Measurements from ENCODE around the gene INSM2. TPM values are rescaled to one million over a fixed set of nuclear protein-coding genes. Genes with fewer than 3 reads are reported as not detected.

INSM2 gene
- total RNA-seq, 1 donor from 2014 or later, result not detected

GRCh38 chr14:35515916-35516315, 18.0 kb upstream of the INSM2 start:
- Histone ChIP-seq H3K9me3 (ENCODE audit: control insufficient read depth in 3 of 3, low read length in 3 of 3) (no peaks in the 10 kb centered on the region), H3K27me3 (ENCODE audit: control insufficient read depth in 3 of 3, insufficient read depth in 3 of 3, low read length in 3 of 3) (no peaks in the 10 kb centered on the region), H3K27ac (ENCODE audit: low read depth, low read length) (no peak overlapping the region), H3K4me1 (ENCODE audit: control insufficient read depth in 3 of 3, insufficient read depth in 3 of 3, low read length in 3 of 3) (no peaks in the 10 kb centered on the region), H3K9ac (ENCODE audit: low read depth in 1 of 3, low read length in 3 of 3) (no peak overlapping the region), H3K36me3 (ENCODE audit: control insufficient read depth in 3 of 3, insufficient read depth in 3 of 3, low read length in 3 of 3) (no peaks in the 10 kb centered on the region), H3K4me3 (ENCODE audit: low read length in 3 of 3) (no peak overlapping the region)

GRCh38 chr14:35519986-35520385, 14.0 kb upstream of the INSM2 start:
- H3K27me3 ChIP-seq (ENCODE audit: control insufficient read depth in 3 of 3, insufficient read depth in 3 of 3, low read length in 3 of 3), result no peaks in the 10 kb centered on the region
- no peak overlapping the region for H3K4me3 ChIP-seq (ENCODE audit: low read length in 3 of 3)
- no peaks in the 10 kb centered on the region for H3K36me3 ChIP-seq (ENCODE audit: control insufficient read depth in 3 of 3, insufficient read depth in 3 of 3, low read length in 3 of 3)
- no peaks in the 10 kb centered on the region for H3K9me3 ChIP-seq (ENCODE audit: control insufficient read depth in 3 of 3, low read length in 3 of 3)
- no peak overlapping the region for H3K27ac ChIP-seq (ENCODE audit: low read depth, low read length)
- H3K4me1 ChIP-seq (ENCODE audit: control insufficient read depth in 3 of 3, insufficient read depth in 3 of 3, low read length in 3 of 3), result no peaks in the 10 kb centered on the region
- H3K9ac ChIP-seq (ENCODE audit: low read depth in 1 of 3, low read length in 3 of 3), result no peak overlapping the region

- Histone ChIP-seq H3K36me3 (ENCODE audit: control insufficient read depth in 3 of 3, insufficient read depth in 3 of 3, low read length in 3 of 3) (no peaks in the 10 kb centered on the region), H3K27ac (ENCODE audit: low read depth, low read length) (no peak overlapping the region), H3K9me3 (ENCODE audit: control insufficient read depth in 3 of 3, low read length in 3 of 3) (no peaks in the 10 kb centered on the region), H3K9ac (ENCODE audit: low read depth in 1 of 3, low read length in 3 of 3) (no peak overlapping the region), H3K4me3 (ENCODE audit: low read length in 3 of 3) (no peak overlapping the region), H3K27me3 (ENCODE audit: control insufficient read depth in 3 of 3, insufficient read depth in 3 of 3, low read length in 3 of 3) (no peaks in the 10 kb centered on the region), H3K4me1 (ENCODE audit: control insufficient read depth in 3 of 3, insufficient read depth in 3 of 3, low read length in 3 of 3) (no peaks in the 10 kb centered on the region)
Measured at GRCh38 chr14:35525695-35526094, 8.3 kb upstream of the INSM2 start.

DNA sequence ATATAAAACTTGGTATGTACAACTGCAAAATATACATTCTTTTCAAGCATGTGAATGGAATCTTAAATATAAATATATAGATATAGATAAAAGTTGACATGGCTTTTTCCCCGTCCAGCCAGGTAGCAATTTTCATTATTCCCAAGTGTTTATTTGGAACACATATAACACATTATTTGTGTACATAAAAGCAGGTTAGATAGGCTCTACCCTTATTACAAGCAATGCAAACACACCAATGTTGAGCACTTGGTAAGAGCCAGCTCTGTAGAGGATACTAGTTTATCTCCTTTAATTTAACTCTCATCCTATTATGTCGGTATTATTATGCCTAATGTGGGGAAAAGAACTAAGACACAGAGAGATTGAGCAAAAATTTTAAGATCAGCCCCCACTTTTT, 7.0 kb upstream of the INSM2 start:
- no peaks in the 10 kb centered on the region for H3K4me1 ChIP-seq (ENCODE audit: control insufficient read depth in 3 of 3, insufficient read depth in 3 of 3, low read length in 3 of 3)
- H3K36me3 ChIP-seq (ENCODE audit: control insufficient read depth in 3 of 3, insufficient read depth in 3 of 3, low read length in 3 of 3), result no peaks in the 10 kb centered on the region
- no peak overlapping the region for H3K27ac ChIP-seq (ENCODE audit: low read depth, low read length)
- H3K9ac ChIP-seq (ENCODE audit: low read depth in 1 of 3, low read length in 3 of 3), result no peak overlapping the region
- no peaks in the 10 kb centered on the region for H3K9me3 ChIP-seq (ENCODE audit: control insufficient read depth in 3 of 3, low read length in 3 of 3)
- no peak overlapping the region for H3K4me3 ChIP-seq (ENCODE audit: low read length in 3 of 3)
- peaks cover 3 to 9% (median 4%) of the 10 kb centered on the region in 3 donors for H3K27me3 ChIP-seq (ENCODE audit: control insufficient read depth in 3 of 3, insufficient read depth in 3 of 3, low read length in 3 of 3)

GRCh38 chr14:35531960-35532747, 1.8 kb upstream of the INSM2 start:
- Histone ChIP-seq H3K36me3 (ENCODE audit: control insufficient read depth in 3 of 3, insufficient read depth in 3 of 3, low read length in 3 of 3) (no peaks in the 10 kb centered on the region), H3K4me1 (ENCODE audit: control insufficient read depth in 3 of 3, insufficient read depth in 3 of 3, low read length in 3 of 3) (peaks cover 6 to 23% (median 17%) of the 10 kb centered on the region in 3 donors), H3K9me3 (ENCODE audit: control insufficient read depth in 3 of 3, low read length in 3 of 3) (no peaks in the 10 kb centered on the region), H3K27ac (ENCODE audit: low read depth, low read length) (no peak overlapping the region), H3K9ac (ENCODE audit: low read depth in 1 of 3, low read length in 3 of 3) (no peak overlapping the region), H3K4me3 (ENCODE audit: low read length in 3 of 3) (no peak overlapping the region), H3K27me3 (ENCODE audit: control insufficient read depth in 3 of 3, insufficient read depth in 3 of 3, low read length in 3 of 3) (peaks cover 34 to 42% (median 36%) of the 10 kb centered on the region in 3 donors)

DNA sequence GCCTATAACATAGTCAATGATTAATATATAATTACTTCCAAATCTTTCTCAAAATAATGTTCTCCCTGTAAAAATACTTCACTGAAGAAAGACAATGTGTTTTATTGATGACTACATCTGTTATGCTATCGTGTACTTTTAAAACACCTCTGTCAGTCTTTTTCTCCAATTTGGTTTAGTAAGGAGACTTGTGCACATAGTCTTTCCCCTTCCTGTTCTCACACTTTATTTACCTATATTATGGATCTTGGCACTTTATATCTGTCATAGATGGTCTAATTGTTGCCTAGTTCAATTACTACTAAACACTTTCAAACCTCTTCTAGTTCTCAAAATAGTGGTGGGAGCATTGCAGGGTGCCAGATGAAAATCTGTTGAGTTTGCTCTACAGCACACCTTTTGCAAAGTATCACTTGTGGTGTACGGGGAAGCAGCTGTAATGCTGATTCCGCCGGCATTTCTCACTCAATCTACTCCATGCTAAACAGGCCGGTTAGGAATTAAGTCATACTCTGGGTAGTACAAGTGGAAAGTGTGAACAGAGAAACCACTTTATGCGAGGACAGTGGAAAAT, 1.1 kb upstream of the INSM2 start:
- Histone ChIP-seq H3K9me3 (ENCODE audit: control insufficient read depth in 3 of 3, low read length in 3 of 3) (no peaks in the 10 kb centered on the region), H3K36me3 (ENCODE audit: control insufficient read depth in 3 of 3, insufficient read depth in 3 of 3, low read length in 3 of 3) (no peaks in the 10 kb centered on the region), H3K9ac (ENCODE audit: low read depth in 1 of 3, low read length in 3 of 3) (no peak overlapping the region), H3K27ac (ENCODE audit: low read depth, low read length) (no peak overlapping the region), H3K27me3 (ENCODE audit: control insufficient read depth in 3 of 3, insufficient read depth in 3 of 3, low read length in 3 of 3) (peaks cover 34 to 42% (median 36%) of the 10 kb centered on the region in 3 donors), H3K4me3 (ENCODE audit: low read length in 3 of 3) (peak overlapping the region; percentile 16 to 72 (median 69)), H3K4me1 (ENCODE audit: control insufficient read depth in 3 of 3, insufficient read depth in 3 of 3, low read length in 3 of 3) (peaks cover 6 to 23% (median 17%) of the 10 kb centered on the region in 3 donors)

- H3K4me3 ChIP-seq (ENCODE audit: low read length in 3 of 3), result peak overlapping the region in 2 of 3 donors; percentile 69 to 72
- H3K27ac ChIP-seq (ENCODE audit: low read depth, low read length), result no peak overlapping the region
- peaks cover 6 to 23% (median 17%) of the 10 kb centered on the region in 3 donors for H3K4me1 ChIP-seq (ENCODE audit: control insufficient read depth in 3 of 3, insufficient read depth in 3 of 3, low read length in 3 of 3)
- no peaks in the 10 kb centered on the region for H3K9me3 ChIP-seq (ENCODE audit: control insufficient read depth in 3 of 3, low read length in 3 of 3)
- peaks cover 34 to 42% (median 36%) of the 10 kb centered on the region in 3 donors for H3K27me3 ChIP-seq (ENCODE audit: control insufficient read depth in 3 of 3, insufficient read depth in 3 of 3, low read length in 3 of 3)
- no peaks in the 10 kb centered on the region for H3K36me3 ChIP-seq (ENCODE audit: control insufficient read depth in 3 of 3, insufficient read depth in 3 of 3, low read length in 3 of 3)
- H3K9ac ChIP-seq (ENCODE audit: low read depth in 1 of 3, low read length in 3 of 3), result no peak overlapping the region
Measured at GRCh38 chr14:35534208-35534872, 376 bp downstream of the INSM2 start.

DNA sequence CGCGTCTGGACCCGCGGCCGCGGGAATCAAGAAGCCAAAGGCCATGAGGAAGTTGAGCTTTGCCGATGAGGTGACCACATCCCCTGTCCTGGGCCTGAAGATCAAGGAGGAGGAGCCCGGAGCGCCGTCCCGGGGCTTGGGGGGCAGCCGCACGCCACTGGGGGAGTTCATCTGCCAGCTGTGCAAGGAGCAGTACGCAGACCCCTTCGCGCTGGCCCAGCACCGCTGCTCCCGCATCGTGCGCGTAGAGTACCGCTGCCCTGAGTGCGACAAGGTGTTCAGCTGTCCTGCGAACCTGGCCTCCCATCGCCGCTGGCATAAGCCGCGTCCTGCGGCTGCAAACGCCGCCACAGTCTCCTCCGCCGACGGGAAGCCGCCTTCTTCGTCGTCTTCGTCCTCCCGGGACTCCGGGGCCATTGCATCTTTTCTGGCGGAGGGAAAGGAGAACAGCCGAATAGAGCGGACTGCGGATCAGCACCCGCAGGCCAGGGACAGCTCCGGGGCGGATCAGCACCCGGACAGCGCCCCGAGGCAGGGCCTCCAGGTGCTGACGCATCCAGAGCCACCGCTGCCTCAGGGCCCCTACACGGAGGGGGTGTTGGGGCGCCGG, 1.0 kb downstream of the INSM2 start:
- Histone ChIP-seq H3K36me3 (ENCODE audit: control insufficient read depth in 3 of 3, insufficient read depth in 3 of 3, low read length in 3 of 3) (peaks cover 0 to 4% (median 0%) of the 10 kb centered on the region in 3 donors), H3K9me3 (ENCODE audit: control insufficient read depth in 3 of 3, low read length in 3 of 3) (no peaks in the 10 kb centered on the region), H3K27me3 (ENCODE audit: control insufficient read depth in 3 of 3, insufficient read depth in 3 of 3, low read length in 3 of 3) (peaks cover 34 to 42% (median 36%) of the 10 kb centered on the region in 3 donors), H3K4me1 (ENCODE audit: control insufficient read depth in 3 of 3, insufficient read depth in 3 of 3, low read length in 3 of 3) (peaks cover 6 to 23% (median 17%) of the 10 kb centered on the region in 3 donors), H3K9ac (ENCODE audit: low read depth in 1 of 3, low read length in 3 of 3) (no peak overlapping the region), H3K27ac (ENCODE audit: low read depth, low read length) (no peak overlapping the region), H3K4me3 (ENCODE audit: low read length in 3 of 3) (peak overlapping the region in 2 of 3 donors; percentile 46 to 49)

DNA sequence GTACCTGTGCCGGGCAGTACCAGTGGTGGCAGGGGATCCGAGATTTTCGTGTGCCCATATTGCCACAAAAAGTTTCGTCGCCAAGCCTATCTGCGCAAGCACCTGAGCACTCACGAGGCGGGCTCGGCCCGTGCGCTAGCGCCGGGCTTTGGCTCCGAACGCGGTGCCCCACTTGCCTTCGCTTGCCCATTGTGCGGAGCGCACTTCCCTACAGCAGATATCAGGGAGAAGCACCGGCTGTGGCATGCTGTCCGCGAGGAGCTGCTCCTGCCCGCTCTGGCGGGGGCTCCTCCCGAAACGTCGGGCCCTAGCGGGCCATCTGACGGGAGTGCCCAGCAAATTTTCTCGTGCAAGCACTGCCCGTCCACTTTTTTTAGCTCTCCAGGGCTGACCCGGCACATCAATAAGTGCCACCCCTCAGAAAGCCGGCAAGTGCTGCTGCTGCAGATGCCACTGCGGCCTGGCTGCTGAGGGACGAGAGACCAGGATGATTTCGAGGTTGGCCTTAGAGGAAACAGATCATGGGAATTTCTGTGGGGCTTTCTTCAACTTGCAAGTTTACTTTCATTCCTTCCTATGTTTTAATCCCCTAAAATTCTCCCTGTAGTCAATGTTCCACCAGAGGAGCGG, 1.6 kb downstream of the INSM2 start:
- peak overlapping the region in 1 of 3 donors; percentile 46 for H3K4me3 ChIP-seq (ENCODE audit: low read length in 3 of 3)
- no peak overlapping the region for H3K9ac ChIP-seq (ENCODE audit: low read depth in 1 of 3, low read length in 3 of 3)
- peaks cover 34 to 42% (median 36%) of the 10 kb centered on the region in 3 donors for H3K27me3 ChIP-seq (ENCODE audit: control insufficient read depth in 3 of 3, insufficient read depth in 3 of 3, low read length in 3 of 3)
- H3K9me3 ChIP-seq (ENCODE audit: control insufficient read depth in 3 of 3, low read length in 3 of 3), result no peaks in the 10 kb centered on the region
- H3K27ac ChIP-seq (ENCODE audit: low read depth, low read length), result no peak overlapping the region
- peaks cover 0 to 4% (median 0%) of the 10 kb centered on the region in 3 donors for H3K36me3 ChIP-seq (ENCODE audit: control insufficient read depth in 3 of 3, insufficient read depth in 3 of 3, low read length in 3 of 3)
- H3K4me1 ChIP-seq (ENCODE audit: control insufficient read depth in 3 of 3, insufficient read depth in 3 of 3, low read length in 3 of 3), result peaks cover 6 to 23% (median 17%) of the 10 kb centered on the region in 3 donors

All from skeletal muscle tissue (tissue), 4 donors.